ENCODE data around the gene TUBGCP2.
"Not testable (repeated sequence)": the region's sequence is repeated elsewhere in the genome, so short reads cannot be mapped to it uniquely, and the experiment has no call there.

DNA sequence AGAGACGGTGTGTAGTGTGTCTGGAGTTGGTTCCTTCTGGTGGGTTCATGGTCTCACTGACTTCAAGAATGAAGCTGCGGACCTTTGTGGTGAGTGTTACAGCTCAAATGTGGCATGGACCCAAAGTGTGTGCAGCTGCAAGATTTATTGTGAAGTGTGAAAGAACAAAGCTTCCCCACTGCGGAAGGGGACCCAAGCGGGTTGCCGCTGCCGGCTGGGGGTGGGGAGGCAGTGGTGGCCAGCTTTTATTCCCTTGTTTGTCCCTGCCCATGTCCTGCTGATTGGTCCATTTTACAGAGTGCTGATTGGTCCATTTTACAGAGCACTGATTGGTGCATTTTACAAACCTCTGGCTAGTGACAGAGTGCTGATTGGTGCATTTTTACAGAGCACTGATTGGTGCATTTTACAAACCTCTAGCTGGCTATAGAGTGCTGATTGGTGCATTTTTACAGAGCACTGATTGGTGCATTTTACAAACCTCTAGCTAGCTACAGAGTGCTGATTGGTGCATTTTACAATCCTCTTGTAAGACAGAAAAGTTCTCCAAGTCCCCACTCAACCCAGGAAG is 12.3 kb upstream of the TUBGCP2 start:
- not testable (repeated sequence) for TF ChIP-seq EZH2phosphoT487 (IDR thresholded peaks at IDR 0.05; ENCODE audit: insufficient read depth, low read depth); EZH2 (IDR thresholded peaks at IDR 0.05; ENCODE audit: insufficient read depth, poor library complexity, severe bottlenecking)

Measured in GM23248 (cell line).